ENCODE data around the gene SMYD3.

Gene SMYD3

DNA sequence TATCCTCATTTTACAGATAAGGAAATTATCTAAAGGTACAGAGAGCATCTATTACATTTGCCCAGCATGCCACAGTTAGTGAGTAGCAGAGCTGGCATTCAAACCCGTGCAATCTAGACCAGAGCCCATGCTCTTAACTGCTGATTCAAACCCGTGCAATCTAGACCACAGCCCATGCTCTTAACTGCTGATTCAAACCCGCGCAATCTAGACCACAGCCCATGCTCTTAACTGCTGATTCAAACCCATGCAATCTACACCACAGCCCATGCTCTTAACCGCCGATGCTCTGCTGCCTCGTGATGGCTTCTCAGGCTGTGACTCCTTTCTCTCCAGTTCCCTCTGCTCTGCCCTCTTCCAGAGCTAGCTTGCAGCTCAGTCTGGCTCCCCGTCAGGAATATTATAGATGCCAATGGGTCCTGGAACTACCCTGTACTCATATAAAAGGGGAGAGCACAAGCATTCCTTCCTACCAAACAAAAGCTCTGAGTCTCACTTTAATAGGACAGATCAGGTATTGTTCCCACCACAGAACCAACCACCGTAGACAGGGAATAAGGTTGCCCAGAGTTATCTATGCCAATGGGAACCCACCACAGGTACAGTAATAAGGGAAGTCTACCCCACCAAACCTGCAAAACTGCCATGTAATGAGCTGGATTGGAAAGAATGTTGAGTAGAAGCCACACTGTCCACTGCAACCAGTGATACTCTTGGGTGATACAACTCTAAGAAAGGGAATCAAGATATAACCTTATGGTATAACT is 78.4 kb downstream of the SMYD3 start:
- in situ Hi-C loops (cut with HindIII; ENCODE audit: low pct_ligation_motif_present, low pct_unique_long_range_greater_than_20kb, low sequenced_read_pairs) = no loop called here
- DNase-seq = peak; percentile 99

DNA sequence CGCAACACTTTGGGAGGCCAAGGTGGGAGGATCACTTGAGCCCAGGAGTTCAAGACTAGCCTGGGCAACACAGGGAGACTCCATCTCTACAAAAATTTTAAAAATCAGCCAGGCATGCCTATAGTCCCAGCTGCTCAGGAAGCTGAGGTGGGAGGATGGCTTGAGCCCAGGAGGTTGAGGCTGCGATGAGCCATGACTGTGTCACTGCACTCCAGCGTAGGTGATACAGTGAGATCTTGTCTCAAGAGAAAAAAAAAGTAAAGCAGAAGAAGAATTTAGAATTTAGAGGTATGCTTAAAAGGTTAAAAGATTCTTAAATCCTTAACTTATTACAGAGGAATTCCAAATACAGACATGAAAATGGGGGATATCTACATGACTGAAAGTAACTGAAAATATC is 79.5 kb downstream of the SMYD3 start:
- peak; percentile 61 for DNase-seq
- in situ Hi-C loops (cut with HindIII; ENCODE audit: low pct_ligation_motif_present, low pct_unique_long_range_greater_than_20kb, low sequenced_read_pairs) = no loop called here

DNA sequence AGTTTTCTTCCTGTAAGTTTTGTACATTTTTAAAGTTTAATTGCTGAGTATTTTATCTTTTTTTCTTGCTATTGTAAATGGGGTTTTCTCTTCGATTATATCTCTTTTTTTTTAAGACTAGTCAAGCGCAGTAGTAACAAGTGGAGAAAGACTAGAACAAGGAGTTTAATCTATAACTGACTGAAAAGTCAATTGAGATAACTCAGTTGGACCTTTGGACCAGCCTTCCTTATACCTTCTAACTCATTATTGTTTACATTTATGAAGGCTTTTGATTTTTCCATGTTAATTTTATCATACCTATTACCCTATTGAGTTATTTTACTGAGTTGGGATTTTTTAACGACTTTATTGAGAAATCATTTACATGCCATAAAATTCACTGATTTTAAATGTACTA is 81.2 kb downstream of the SMYD3 start:
- in situ Hi-C loops (cut with HindIII; ENCODE audit: low pct_ligation_motif_present, low pct_unique_long_range_greater_than_20kb, low sequenced_read_pairs) = no loop called here

GRCh38 chr1:246425139-246425794 is 81.8 kb downstream of the SMYD3 start:
- in situ Hi-C loops (cut with HindIII; ENCODE audit: low pct_ligation_motif_present, low pct_unique_long_range_greater_than_20kb, low sequenced_read_pairs) = no loop called here
- DNase-seq = no peak

More for the DNA sequence above, 81.2 kb downstream of the SMYD3 start:
- DNase-seq = no peak

- no peak for DNase-seq
- in situ Hi-C loops (cut with HindIII; ENCODE audit: low pct_ligation_motif_present, low pct_unique_long_range_greater_than_20kb, low sequenced_read_pairs) = no loop called here
These were observed 86.8 kb downstream of the SMYD3 start for GRCh38 chr1:246420300-246420699.

DNA sequence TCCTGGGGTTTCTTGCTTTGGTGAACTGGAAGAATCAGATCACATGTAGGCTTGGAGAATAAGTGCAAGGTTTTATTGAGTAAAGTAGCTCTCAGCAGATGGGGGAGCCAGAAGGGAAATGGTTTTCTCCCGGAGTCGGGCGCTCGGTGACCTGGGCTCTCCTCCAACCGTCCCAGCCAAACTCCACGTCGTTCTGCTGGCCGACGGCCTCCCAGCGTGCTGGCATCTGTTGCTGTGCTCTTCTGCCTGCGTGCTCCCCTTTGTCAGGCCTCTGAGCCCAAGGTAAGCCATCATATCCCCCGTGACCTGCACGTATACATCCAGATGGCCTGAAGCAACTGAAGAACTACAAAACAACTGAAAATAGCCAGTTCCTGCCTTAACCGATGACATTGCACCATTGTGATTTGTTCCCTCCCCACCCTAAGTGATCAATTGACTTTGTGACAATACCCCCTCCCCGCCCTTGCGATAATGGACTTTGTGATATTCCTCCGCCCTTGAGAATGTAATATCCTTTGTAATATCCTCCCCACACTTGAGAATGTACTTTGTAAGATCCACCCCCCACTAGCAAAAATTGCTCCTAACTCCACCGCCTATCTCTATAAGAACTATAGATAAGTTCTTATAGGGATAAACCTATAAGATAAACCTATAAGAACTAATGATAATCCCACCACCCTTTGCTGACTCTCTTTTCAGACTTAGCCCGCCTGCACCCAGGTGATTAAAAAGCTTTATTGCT is 88.3 kb downstream of the SMYD3 start:
- no peak for DNase-seq

GRCh38 chr1:246417813-246418564 is 89.1 kb downstream of the SMYD3 start:
- in situ Hi-C loops (cut with HindIII; ENCODE audit: low pct_ligation_motif_present, low pct_unique_long_range_greater_than_20kb, low sequenced_read_pairs) = no loop called here
- DNase-seq = no peak

More for the DNA sequence above, 88.3 kb downstream of the SMYD3 start:
- in situ Hi-C loops (cut with HindIII; ENCODE audit: low pct_ligation_motif_present, low pct_unique_long_range_greater_than_20kb, low sequenced_read_pairs) = no loop called here

GRCh38 chr1:246417152-246417812 is 89.8 kb downstream of the SMYD3 start:
- DNase-seq = no peak
- in situ Hi-C loops (cut with HindIII; ENCODE audit: low pct_ligation_motif_present, low pct_unique_long_range_greater_than_20kb, low sequenced_read_pairs) = no loop called here

DNA sequence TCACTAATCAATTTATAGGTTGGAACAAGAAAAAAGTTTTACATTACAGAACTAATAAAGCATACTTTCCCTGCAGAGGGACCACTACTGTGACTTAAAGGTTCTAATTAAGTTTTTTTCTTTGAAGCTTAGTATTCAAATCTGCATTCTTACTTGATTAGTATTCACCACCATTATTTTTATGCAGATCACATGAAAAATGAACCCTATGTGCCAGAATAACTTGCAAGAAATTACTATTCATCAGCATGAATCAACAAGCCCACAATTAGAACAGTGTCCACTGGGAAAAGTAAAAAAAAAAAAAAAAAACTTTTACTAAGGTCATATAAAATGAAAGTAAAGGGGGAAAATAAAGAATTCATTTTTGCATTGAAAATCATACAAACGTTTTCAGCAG is 90.8 kb downstream of the SMYD3 start:
- in situ Hi-C loops (cut with HindIII; ENCODE audit: low pct_ligation_motif_present, low pct_unique_long_range_greater_than_20kb, low sequenced_read_pairs) = no loop called here
- DNase-seq = no peak

DNA sequence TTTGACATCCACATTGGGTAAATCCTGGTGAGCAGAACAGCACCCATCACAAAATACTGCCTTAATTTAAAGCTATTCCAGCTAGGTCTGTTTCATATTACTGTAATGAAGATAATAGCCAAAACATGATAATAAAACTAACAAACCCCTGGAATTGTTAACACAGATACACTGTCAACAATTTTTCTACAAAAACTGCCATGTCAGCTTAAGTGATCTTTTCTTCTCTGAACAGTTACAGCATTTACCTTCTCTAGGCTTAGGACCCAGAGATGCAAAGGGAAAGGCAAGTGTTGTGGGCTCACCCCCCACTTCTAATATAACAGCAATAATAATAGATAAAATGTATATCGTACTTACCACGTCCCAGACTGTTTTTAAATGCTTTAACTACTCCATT is 92.1 kb downstream of the SMYD3 start:
- no peak for DNase-seq
- in situ Hi-C loops (cut with HindIII; ENCODE audit: low pct_ligation_motif_present, low pct_unique_long_range_greater_than_20kb, low sequenced_read_pairs) = no loop called here

DNA sequence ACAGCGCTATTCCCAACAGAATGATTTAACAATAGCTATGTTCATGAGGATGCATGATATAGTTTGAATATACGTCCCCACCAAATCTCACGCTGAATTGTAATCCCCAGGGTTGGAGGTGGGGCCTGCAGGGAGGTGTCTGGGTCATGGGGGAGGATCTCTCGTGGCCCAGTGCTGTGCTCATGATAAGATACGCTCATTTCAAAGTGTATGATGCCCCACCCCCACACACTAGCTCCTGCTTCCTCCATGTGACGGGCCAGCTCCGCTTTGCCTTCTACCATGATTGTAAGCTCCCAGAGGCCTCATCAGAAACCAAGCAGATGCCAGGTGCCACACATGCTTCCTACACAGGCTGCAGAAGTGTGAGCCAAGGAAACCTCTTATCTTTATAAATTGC is 93.6 kb downstream of the SMYD3 start:
- no peak for DNase-seq
- in situ Hi-C loops (cut with HindIII; ENCODE audit: low pct_ligation_motif_present, low pct_unique_long_range_greater_than_20kb, low sequenced_read_pairs) = no loop called here

DNA sequence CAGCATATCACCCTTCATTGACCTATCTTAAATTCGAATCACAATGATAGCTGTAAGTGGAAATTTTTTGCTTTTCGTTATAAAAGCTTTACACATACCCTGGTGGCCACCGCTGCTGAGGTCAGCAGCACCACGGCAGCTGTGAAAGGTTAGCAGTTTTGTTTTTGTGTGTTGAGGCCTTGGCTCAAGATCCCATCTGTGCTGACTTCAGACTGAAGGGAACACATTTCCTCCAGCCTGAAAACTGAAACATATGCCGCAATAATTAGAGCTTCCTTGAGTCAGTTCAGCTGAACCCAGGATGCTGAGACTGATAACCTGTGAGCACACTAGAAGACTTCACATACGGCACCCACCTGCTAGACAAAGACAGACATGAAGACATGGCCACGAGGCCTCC is 103.0 kb downstream of the SMYD3 start:
- no peak for DNase-seq
- in situ Hi-C loops (cut with HindIII; ENCODE audit: low pct_ligation_motif_present, low pct_unique_long_range_greater_than_20kb, low sequenced_read_pairs) = no loop called here

- in situ Hi-C loops (cut with HindIII; ENCODE audit: low pct_ligation_motif_present, low pct_unique_long_range_greater_than_20kb, low sequenced_read_pairs) = no loop called here
- DNase-seq = no peak
These were observed 108.8 kb downstream of the SMYD3 start for GRCh38 chr1:246398126-246398813.

DNA sequence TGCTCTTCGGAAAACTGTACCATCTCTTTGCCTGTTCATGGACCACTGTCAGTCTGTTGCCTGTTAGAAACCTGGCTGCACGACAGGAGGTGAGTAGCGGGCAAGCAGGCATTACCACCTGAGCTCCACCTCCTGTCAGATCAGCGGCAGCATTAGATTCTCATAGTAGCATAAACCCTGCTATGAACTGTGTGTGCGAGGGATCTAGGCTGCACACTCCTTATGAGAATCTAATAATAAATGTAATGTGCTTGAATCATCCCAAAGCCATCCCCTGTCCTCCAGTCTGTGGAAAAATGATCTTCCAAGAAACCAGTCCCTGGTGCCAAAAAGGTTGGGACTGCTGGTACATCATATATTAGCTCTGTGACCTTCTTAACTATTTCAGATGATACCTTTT is 110.0 kb downstream of the SMYD3 start:
- in situ Hi-C loops (cut with HindIII; ENCODE audit: low pct_ligation_motif_present, low pct_unique_long_range_greater_than_20kb, low sequenced_read_pairs) = no loop called here
- DNase-seq = no peak

DNA sequence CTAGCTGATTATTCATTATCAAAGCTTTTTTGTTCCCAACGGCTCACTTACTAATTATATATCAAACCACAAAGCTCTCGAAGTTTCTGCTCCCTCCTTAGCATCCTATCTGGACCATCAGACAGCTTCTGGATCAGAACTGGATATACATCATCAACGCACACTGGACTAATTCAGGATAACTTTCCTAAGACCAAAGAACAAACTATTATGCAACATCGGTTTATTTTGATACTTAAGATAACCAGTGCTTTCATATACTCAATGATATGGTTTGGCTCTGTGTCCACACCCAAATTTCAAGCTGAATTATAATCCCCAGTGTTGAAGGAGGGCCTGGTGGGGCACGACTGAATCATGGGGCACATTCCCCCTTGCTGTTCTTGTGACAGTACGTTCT is 110.8 kb downstream of the SMYD3 start:
- DNase-seq = no peak
- in situ Hi-C loops (cut with HindIII; ENCODE audit: low pct_ligation_motif_present, low pct_unique_long_range_greater_than_20kb, low sequenced_read_pairs) = no loop called here

GRCh38 chr1:246394121-246394520 is 113.0 kb downstream of the SMYD3 start:
- in situ Hi-C loops (cut with HindIII; ENCODE audit: low pct_ligation_motif_present, low pct_unique_long_range_greater_than_20kb, low sequenced_read_pairs) = no loop called here
- DNase-seq = no peak

DNA sequence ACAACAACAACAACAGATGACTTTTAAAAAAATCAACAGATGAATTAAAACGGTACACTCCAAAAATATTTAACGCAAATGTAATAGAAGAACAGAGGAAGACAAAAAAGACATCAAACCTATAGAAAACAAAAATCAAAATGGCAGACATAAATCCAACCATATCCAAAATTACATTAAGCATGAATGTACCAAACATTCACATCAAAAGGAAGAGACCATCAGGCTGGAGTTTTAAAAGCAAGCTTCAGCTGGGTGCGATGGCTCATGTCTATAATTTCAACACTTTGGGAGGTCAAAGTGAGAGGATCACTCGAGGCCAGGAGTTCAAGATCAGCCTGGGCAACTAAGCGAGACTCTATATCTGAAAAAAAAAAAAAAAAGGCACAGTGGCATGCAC is 116.2 kb downstream of the SMYD3 start:
- in situ Hi-C loops (cut with HindIII; ENCODE audit: low pct_ligation_motif_present, low pct_unique_long_range_greater_than_20kb, low sequenced_read_pairs) = no loop called here
- DNase-seq = no peak

DNA sequence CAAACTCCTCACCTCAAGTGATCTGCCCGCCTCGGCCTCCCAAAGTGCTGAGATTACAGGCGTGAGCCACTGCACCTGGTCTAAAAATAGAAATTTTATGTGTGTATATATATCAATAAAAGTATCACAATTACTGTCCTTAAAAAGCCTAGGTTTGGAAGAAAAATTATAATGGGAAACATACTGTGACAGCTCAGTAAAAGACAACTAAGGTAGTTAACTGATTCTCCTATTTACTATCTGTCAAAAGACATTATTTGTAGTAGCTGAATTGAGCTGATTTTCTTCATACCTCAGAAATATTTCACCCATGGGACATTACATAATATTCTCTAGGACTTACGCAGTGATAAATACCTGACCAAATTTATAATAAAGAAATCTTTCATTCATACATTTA is 122.5 kb downstream of the SMYD3 start:
- in situ Hi-C loops (cut with HindIII; ENCODE audit: low pct_ligation_motif_present, low pct_unique_long_range_greater_than_20kb, low sequenced_read_pairs) = no loop called here
- DNase-seq = no peak

All from ACHN (cell line).